Activated CD4-positive, alpha-beta T cell treated with anti-CD3 and anti-CD28 coated beads, Interleukin-2, Interleukin-4, amounts not matched to agents 100 ng/mL and 50 ng/mL, durations not matched to agents 16 hours and 8 hours (primary cell): ENCODE data around the gene OR2G6.
"Not testable (repeated sequence)": the region's sequence is repeated elsewhere in the genome, so short reads cannot be mapped to it uniquely, and the experiment has no call there.

Experiments
- DNase-seq: peaks from one replicate; pipeline ENCODE4 v3.0.0-alpha.2; 2020; ENCODE audit warnings: low spot score

The OR2G6 gene

GRCh38 chr1:248507773-248508172 is at the start of gene OR2G6:
TSS of gene OR2G6 (plus strand) at chr1:248508073. CDS start at chr1:248521647, 13,574 bp downstream.
- DNase-seq, result not testable (repeated sequence)

- DNase-seq, result not testable (repeated sequence)
Observed at GRCh38 chr1:248459117-248459516, 48.8 kb upstream of the OR2G6 start.

- DNase-seq, result no peak
Observed at GRCh38 chr1:248471154-248471553, 36.7 kb upstream of the OR2G6 start.

- not testable (repeated sequence) for DNase-seq
Observed at GRCh38 chr1:248472111-248472510, 35.8 kb upstream of the OR2G6 start.

GRCh38 chr1:248473051-248473450 is 34.8 kb upstream of the OR2G6 start, which contains the start of gene OR2T3:
TSS of gene OR2T3 (plus strand) at chr1:248473351. CDS start at chr1:248473351, 0 bp downstream.
- not testable (repeated sequence) for DNase-seq

- DNase-seq, result not testable (repeated sequence)
Observed at GRCh38 chr1:248475660-248476059, 32.2 kb upstream of the OR2G6 start.

GRCh38 chr1:248481686-248482579 is 25.9 kb upstream of the OR2G6 start:
- peak; percentile 51 for DNase-seq

- not testable (repeated sequence) for DNase-seq
Observed at GRCh38 chr1:248488289-248488688, 19.6 kb upstream of the OR2G6 start, which contains the start of gene OR2T5. TSS of gene OR2T5 (plus strand) at chr1:248488589. CDS start at chr1:248488589, 0 bp downstream.

GRCh38 chr1:248496661-248497060 is 11.2 kb upstream of the OR2G6 start:
- DNase-seq, result not testable (repeated sequence)

- not testable (repeated sequence) for DNase-seq
Observed at GRCh38 chr1:248500305-248501035, 7.4 kb upstream of the OR2G6 start.

- not testable (repeated sequence) for DNase-seq
Observed at GRCh38 chr1:248510217-248510616, 2.3 kb downstream of the OR2G6 start.

GRCh38 chr1:248521856-248522255 is 14.0 kb downstream of the OR2G6 start:
- DNase-seq, result no peak

GRCh38 chr1:248537449-248537848 is 29.6 kb downstream of the OR2G6 start:
- DNase-seq, result not testable (repeated sequence)

- not testable (repeated sequence) for DNase-seq
Observed at GRCh38 chr1:248547383-248547782, 39.5 kb downstream of the OR2G6 start.

GRCh38 chr1:248551027-248551426 is 43.2 kb downstream of the OR2G6 start:
- not testable (repeated sequence) for DNase-seq

GRCh38 chr1:248562672-248563071 is 54.8 kb downstream of the OR2G6 start, which contains the start of gene OR2T29:
TSS of gene OR2T29 (minus strand) at chr1:248562772. CDS start at chr1:248559491, 3,281 bp downstream.
- not testable (repeated sequence) for DNase-seq

GRCh38 chr1:248565530-248566373 is 57.9 kb downstream of the OR2G6 start:
- DNase-seq, result peak; percentile 22

- not testable (repeated sequence) for DNase-seq
Observed at GRCh38 chr1:248569049-248569448, 61.2 kb downstream of the OR2G6 start.

GRCh38 chr1:248570811-248571210 is 62.9 kb downstream of the OR2G6 start:
- not testable (repeated sequence) for DNase-seq

GRCh38 chr1:248572049-248572448 is 64.2 kb downstream of the OR2G6 start:
- not testable (repeated sequence) for DNase-seq

- not testable (repeated sequence) for DNase-seq
Observed at GRCh38 chr1:248573856-248574255, 66.0 kb downstream of the OR2G6 start.
